Vagina (tissue), 2 donors: ENCODE results near the gene PCGF3. TPM values are rescaled to one million over a fixed set of nuclear protein-coding genes. Genes with fewer than 3 reads are reported as not detected.
A peak's percentile ranks its signal among the peaks of the same experiment; 100 is the strongest.
"Not testable (repeated sequence)": the region's sequence is repeated elsewhere in the genome, so short reads cannot be mapped to it uniquely, and the experiment has no call there.

ENCODE experiments used
- DNase-seq, 2 donors: peaks; one replicate each; pipeline ENCODE4 v3.0.0-alpha.2; 2017; ENCODE audit errors: extremely low spot score in 2 of 2
- H3K27ac ChIP-seq: fragments of 200-600 bp; sonication (generic); one replicate; pipeline ENCODE4 v1.5.1; 2019
- H3K27me3 ChIP-seq: fragments of 200-600 bp; sonication (generic); one replicate; pipeline ENCODE4 v1.5.1; 2019
- H3K36me3 ChIP-seq, 2 donors: fragments of 200-600 bp; sonication (generic); one replicate each; pipeline ENCODE4 v1.5.1; 2017 to 2019
- H3K4me1 ChIP-seq: fragments of 200-600 bp; sonication (generic); one replicate; pipeline ENCODE4 v1.5.1; 2019
- H3K4me3 ChIP-seq, 2 donors: fragments of 200-600 bp; sonication (generic); 1 replicate in 1 of 2; 2 replicates in 1 of 2; pipeline ENCODE4 v1.5.1; 2016 to 2019
- H3K9me3 ChIP-seq: fragments of 200-600 bp; sonication (generic); one replicate; pipeline ENCODE4 v1.5.1; 2019
- POLR2A ChIP-seq, 2 donors: fragments of 450-650 bp; IDR thresholded peaks; one replicate each; pipeline ENCODE4 v1.6.1; 2017; ENCODE audit warnings: antibody characterized with exemption in 2 of 2, mild to moderate bottlenecking in 2 of 2, moderate library complexity in 2 of 2
- POLR2AphosphoS5 ChIP-seq, 2 donors: sonication (generic); formaldehyde crosslinking; IDR thresholded peaks; one replicate each; pipeline ENCODE4 v1.9.0; 2017; ENCODE audit warnings: antibody characterized with exemption in 2 of 2, mild to moderate bottlenecking in 2 of 2, low read depth in 1 of 2; ENCODE audit not compliant: insufficient read depth in 1 of 2
- intact Hi-C: fragments of 100-400 bp; cut with DNase I; formaldehyde crosslinking; loops from one replicate; pipeline ENCODE4 v1.15.1; 2023
- total RNA-seq: library from RNA; depleted of rRNA; stranded (reverse); fragments of >200 nt; gene quantifications from one replicate; pipeline ENCODE4 v1.2.3, GENCODE V29; 2016
- TF ChIP-seq, protein P1 (sequence below), 3 experiments: fragments of 450-650 bp in 2 of 3; fragments of 200-600 bp in 1 of 3; sonication (generic) in 1 of 3; IDR thresholded peaks; one replicate each; pipeline ENCODE4 v1.5.1; 2017 to 2019; ENCODE audit warnings: antibody characterized with exemption in 3 of 3, mild to moderate bottlenecking in 2 of 3, moderate library complexity in 2 of 3

The PCGF3 gene
- total RNA-seq, 1 donor from 2014 or later = 64.8 TPM

DNA sequence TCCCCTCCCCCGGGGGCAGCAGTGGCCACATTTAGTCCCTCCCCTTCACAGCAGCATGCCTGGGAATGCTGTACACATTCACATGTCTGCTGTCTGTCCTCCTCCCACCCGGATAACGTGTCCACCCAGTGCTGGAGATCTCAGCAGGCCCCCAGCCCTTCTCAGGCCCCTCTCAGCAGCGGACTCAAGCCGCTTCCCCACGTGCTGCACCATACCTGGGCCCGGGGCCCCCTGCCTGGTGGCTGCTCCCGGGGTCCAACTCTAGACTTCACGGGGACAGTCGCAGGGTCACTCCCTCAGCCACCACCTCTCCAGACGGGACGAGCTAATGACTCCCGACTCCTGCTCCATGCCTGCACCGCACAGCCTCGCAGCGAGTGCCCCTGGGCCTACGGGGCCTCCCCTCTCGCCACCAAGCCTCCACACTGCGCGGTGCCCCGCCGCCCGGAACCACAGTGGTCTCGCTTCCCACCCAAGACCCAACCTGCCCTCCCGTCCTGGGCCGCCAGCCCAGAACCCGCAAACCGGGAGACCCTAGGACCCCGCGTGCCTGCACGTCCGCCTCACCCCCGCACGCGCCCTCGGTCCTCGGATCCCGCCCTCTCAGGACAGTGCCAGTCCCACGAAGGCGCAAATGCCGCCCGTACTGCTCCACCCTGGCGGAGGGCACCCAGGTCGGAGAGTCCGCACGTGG, 1.3 kb upstream of the PCGF3 start:
- Histone ChIP-seq H3K4me3 (no peak overlapping the region), H3K9me3 (no peaks in the 10 kb centered on the region), H3K4me1 (peaks cover 33% of the 10 kb centered on the region), H3K36me3 (no peaks in the 10 kb centered on the region), H3K27me3 (no peaks in the 10 kb centered on the region), H3K27ac (no peak overlapping the region)
- no peak for DNase-seq
- TF ChIP-seq POLR2AphosphoS5 (IDR thresholded peaks at IDR 0.05; ENCODE audit: insufficient read depth in 1 of 2, low read depth in 1 of 2) = no peak
- TF ChIP-seq POLR2A (IDR thresholded peaks at IDR 0.05) = no peak
- TF ChIP-seq, protein P1, sequence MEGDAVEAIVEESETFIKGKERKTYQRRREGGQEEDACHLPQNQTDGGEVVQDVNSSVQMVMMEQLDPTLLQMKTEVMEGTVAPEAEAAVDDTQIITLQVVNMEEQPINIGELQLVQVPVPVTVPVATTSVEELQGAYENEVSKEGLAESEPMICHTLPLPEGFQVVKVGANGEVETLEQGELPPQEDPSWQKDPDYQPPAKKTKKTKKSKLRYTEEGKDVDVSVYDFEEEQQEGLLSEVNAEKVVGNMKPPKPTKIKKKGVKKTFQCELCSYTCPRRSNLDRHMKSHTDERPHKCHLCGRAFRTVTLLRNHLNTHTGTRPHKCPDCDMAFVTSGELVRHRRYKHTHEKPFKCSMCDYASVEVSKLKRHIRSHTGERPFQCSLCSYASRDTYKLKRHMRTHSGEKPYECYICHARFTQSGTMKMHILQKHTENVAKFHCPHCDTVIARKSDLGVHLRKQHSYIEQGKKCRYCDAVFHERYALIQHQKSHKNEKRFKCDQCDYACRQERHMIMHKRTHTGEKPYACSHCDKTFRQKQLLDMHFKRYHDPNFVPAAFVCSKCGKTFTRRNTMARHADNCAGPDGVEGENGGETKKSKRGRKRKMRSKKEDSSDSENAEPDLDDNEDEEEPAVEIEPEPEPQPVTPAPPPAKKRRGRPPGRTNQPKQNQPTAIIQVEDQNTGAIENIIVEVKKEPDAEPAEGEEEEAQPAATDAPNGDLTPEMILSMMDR (IDR thresholded peaks at IDR 0.05) = no peak
- intact Hi-C loops = loop anchor here (2.0 kb wide), 1 partner anchor 30 kb away; the partner anchor contains the start of genes ATP5ME and MYL5

DNA sequence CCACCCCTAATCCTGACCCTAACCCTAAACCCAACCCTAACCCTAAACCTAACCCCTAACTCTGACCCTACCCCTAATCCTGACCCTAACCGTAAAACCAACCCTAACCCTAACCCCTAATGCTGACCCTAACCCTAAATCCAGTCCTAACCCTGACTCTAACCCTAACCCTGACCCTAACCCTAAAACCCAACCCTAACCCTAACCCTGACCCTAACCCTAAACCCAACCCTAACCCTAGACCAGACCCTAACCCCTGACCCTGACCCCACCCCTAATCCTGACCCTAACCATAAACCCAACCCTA, 708 bp upstream of the PCGF3 start:
- Histone ChIP-seq H3K9me3 (no peaks in the 10 kb centered on the region), H3K27me3 (no peaks in the 10 kb centered on the region), H3K36me3 (no peaks in the 10 kb centered on the region), H3K27ac (peak overlapping the region; percentile 90), H3K4me1 (peaks cover 39% of the 10 kb centered on the region), H3K4me3 (peak overlapping the region; percentile 81 to 98)
- intact Hi-C loops = loop anchor here (2.0 kb wide), 1 partner anchor 30 kb away; the partner anchor contains the start of genes ATP5ME and MYL5
- TF ChIP-seq POLR2A (IDR thresholded peaks at IDR 0.05) = no peak
- DNase-seq = no peak

DNA sequence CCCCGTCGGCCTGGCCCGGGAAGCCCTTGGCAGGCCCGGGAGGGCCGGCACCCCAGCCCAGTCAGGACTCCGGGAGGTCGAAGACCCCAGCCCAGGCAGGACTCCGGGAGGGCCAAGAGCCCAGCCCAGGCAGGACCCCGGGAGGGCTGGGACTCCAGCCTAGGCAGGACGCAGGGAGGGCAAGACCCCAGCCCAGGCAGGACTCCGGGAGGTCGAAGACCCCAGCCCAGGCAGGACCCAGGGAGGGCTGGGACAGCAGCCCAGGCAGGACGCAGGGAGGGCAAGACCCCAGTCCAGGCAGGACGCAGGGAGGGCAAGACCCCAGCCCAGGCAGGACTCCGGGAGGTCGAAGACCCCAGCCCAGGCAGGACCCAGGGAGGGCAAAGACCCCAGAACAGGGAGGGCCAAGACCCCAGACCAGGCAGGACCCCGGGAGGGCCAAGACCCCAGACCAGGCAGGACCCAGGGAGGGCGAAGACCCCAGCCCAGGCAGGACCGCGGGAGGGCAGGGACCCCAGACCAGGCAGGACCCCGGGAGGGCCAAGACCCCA, 526 bp downstream of the PCGF3 start:
- Histone ChIP-seq H3K27ac (peak overlapping the region; percentile 90), H3K4me3 (peak overlapping the region; percentile 81 to 98), H3K4me1 (peaks cover 41% of the 10 kb centered on the region)
- intact Hi-C loops, DNase-seq, H3K27me3 ChIP-seq, H3K9me3 ChIP-seq, H3K36me3 ChIP-seq: not testable (repeated sequence)

DNA sequence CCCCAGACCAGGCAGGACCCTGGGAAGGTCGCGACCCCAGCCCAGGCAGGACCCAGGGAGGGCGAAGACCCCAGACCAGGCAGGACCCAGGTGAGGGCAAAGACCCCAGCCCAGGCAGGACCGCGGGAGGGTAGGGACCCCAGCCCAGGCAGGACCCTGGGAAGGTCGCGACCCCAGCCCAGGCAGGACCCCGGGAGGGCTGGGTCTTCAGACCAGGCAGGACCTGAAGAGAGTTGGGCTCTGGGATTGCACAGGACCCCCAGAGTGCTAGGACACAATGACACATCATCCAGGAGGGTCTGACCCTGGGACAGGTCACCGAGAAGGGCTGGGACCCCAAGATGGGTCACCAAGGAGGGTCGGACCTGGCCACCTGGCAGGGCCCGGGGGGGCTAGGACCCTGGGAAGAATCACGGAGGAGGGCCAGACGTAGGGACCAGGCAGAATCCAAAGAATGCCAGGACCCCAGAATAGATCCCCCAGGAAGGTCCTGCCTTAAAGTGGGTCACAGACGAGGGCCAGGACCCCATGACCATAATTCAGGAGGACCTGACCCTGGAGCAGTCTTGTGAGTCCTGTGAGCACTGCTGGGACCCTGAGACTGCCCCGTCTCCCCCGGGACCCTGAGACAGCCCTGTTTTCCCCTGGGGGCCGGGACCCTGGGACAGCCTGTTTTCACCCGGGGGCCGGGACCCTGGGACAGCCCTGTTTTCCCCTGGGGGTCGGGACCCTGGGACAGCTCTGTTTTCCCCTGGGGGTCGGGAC, 1.4 kb downstream of the PCGF3 start:
- intact Hi-C loops = no loop called here
- Histone ChIP-seq H3K36me3 (no peaks in the 10 kb centered on the region), H3K27ac (peak overlapping the region; percentile 90), H3K9me3 (no peaks in the 10 kb centered on the region), H3K4me3 (peak overlapping the region; percentile 81 to 98), H3K27me3 (no peaks in the 10 kb centered on the region), H3K4me1 (peaks cover 41% of the 10 kb centered on the region)
- no peak for TF ChIP-seq POLR2A (IDR thresholded peaks at IDR 0.05)
- TF ChIP-seq, protein P1 (IDR thresholded peaks at IDR 0.05) = no peak
- no peak for TF ChIP-seq POLR2AphosphoS5 (IDR thresholded peaks at IDR 0.05; ENCODE audit: insufficient read depth in 1 of 2, low read depth in 1 of 2)
- DNase-seq = no peak

DNA sequence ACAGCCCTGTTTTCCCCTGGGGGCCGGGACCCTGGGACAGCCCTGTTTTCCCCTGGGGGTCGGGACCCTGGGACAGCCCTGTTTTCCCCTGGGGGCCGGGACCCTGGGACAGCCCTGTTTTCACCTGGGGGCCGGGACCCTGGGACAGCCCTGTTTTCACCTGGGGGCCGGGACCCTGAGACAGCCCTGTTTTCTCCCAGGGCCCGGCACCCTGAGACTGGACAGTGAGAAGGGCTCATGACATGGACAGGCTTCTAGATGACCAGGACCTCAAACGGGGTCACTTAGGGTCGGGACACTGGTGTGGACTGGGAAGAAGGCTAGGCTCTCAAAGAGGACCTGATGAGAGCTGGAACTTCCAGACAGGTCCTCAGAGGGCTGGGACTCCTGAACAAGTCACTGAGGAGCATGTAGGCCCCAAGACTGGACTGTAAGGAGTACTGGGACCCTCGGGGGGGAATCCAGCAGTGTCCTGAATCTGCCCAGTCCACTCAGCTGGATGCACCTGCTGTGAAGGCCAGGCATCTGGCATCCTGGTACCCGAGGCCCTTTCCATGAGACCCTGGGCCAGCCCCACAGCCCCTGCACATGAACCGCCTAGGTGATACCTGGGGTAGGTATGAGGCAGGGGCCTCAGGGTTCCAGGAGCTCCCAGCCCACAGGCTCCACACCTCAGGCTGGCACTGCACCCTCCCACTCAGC, 2.4 kb downstream of the PCGF3 start:
- Histone ChIP-seq H3K4me1 (peaks cover 48% of the 10 kb centered on the region), H3K27ac (no peak overlapping the region), H3K4me3 (no peak overlapping the region), H3K27me3 (no peaks in the 10 kb centered on the region), H3K9me3 (no peaks in the 10 kb centered on the region), H3K36me3 (no peaks in the 10 kb centered on the region)
- TF ChIP-seq, protein P1 (IDR thresholded peaks at IDR 0.05) = no peak
- TF ChIP-seq POLR2A (IDR thresholded peaks at IDR 0.05) = no peak
- TF ChIP-seq POLR2AphosphoS5 (IDR thresholded peaks at IDR 0.05; ENCODE audit: insufficient read depth in 1 of 2, low read depth in 1 of 2) = no peak
- intact Hi-C loops = no loop called here
- DNase-seq = no peak
